Adipocyte (in vitro differentiated cells): ENCODE results near the gene CPM.

Source experiments
- DNase-seq: peaks from one replicate; pipeline ENCODE4 v3.0.0-alpha.2; 2015; ENCODE audit warnings: low read depth
- H3K27me3 ChIP-seq: replicated peaks from 2 replicates; pipeline ENCODE4 v1.7.0; 2013; ENCODE audit warnings: mild to moderate bottlenecking, low read length, moderate library complexity; ENCODE audit not compliant: control insufficient read depth, insufficient read depth
- H3K36me3 ChIP-seq: 2 replicates; pipeline ENCODE4 v1.7.0; 2013; ENCODE audit warnings: low read length, mild to moderate bottlenecking, moderate library complexity; ENCODE audit not compliant: control insufficient read depth, insufficient read depth, severe bottlenecking
- H3K4me1 ChIP-seq: 2 replicates; pipeline ENCODE4 v1.7.0; 2013; ENCODE audit warnings: mild to moderate bottlenecking, low read length, moderate library complexity; ENCODE audit not compliant: control insufficient read depth, insufficient read depth
- H3K4me3 ChIP-seq: 2 replicates; pipeline ENCODE4 v1.7.0; 2013; ENCODE audit warnings: mild to moderate bottlenecking, low read length, moderate library complexity
- H3K9ac ChIP-seq: 2 replicates; pipeline ENCODE4 v1.7.0; 2013; ENCODE audit warnings: mild to moderate bottlenecking, low read length, moderate library complexity
- H3K9me3 ChIP-seq: 2 replicates; pipeline ENCODE4 v1.7.0; 2013; ENCODE audit warnings: mild to moderate bottlenecking, low read length, moderate library complexity; ENCODE audit not compliant: control insufficient read depth

CPM gene

GRCh38 chr12:68888243-68888642, 44.7 kb downstream of the CPM start:
- no peaks in the 10 kb centered on the region for H3K27me3 ChIP-seq
- peaks cover 50% of the 10 kb centered on the region for H3K36me3 ChIP-seq
- peaks cover 23% of the 10 kb centered on the region for H3K4me1 ChIP-seq
- no peak overlapping the region for H3K9ac ChIP-seq
- no peak overlapping the region for H3K4me3 ChIP-seq
- no peaks in the 10 kb centered on the region for H3K9me3 ChIP-seq
- DNase-seq: no peak

- no peaks in the 10 kb centered on the region for H3K9me3 ChIP-seq
- no peaks in the 10 kb centered on the region for H3K27me3 ChIP-seq
- H3K36me3 ChIP-seq: peaks cover 56% of the 10 kb centered on the region
- H3K9ac ChIP-seq: no peak overlapping the region
- H3K4me3 ChIP-seq: no peak overlapping the region
- no peak for DNase-seq
- H3K4me1 ChIP-seq: peaks cover 23% of the 10 kb centered on the region
Observed at GRCh38 chr12:68887641-68888040, 45.3 kb downstream of the CPM start.

- H3K4me3 ChIP-seq: no peak overlapping the region
Observed at GRCh38 chr12:68886636-68887572, 46.1 kb downstream of the CPM start.

GRCh38 chr12:68885381-68885780, 47.6 kb downstream of the CPM start:
- Histone ChIP-seq H3K4me1 (peaks cover 14% of the 10 kb centered on the region), H3K27me3 (no peaks in the 10 kb centered on the region), H3K9me3 (no peaks in the 10 kb centered on the region), H3K36me3 (peaks cover 61% of the 10 kb centered on the region), H3K4me3 (no peak overlapping the region), H3K9ac (no peak overlapping the region)
- no peak for DNase-seq

More at GRCh38 chr12:68886636-68887572, 46.1 kb downstream of the CPM start:
- DNase-seq: no peak
- Histone ChIP-seq H3K27me3 (no peaks in the 10 kb centered on the region), H3K4me1 (peaks cover 23% of the 10 kb centered on the region), H3K36me3 (peaks cover 59% of the 10 kb centered on the region), H3K9me3 (no peaks in the 10 kb centered on the region), H3K9ac (no peak overlapping the region)

- Histone ChIP-seq H3K9me3 (no peaks in the 10 kb centered on the region), H3K4me3 (no peak overlapping the region), H3K9ac (no peak overlapping the region), H3K36me3 (peaks cover 69% of the 10 kb centered on the region), H3K27me3 (no peaks in the 10 kb centered on the region), H3K4me1 (peaks cover 13% of the 10 kb centered on the region)
- DNase-seq: no peak
Observed at GRCh38 chr12:68884251-68884650, 48.7 kb downstream of the CPM start.

- peaks cover 79% of the 10 kb centered on the region for H3K36me3 ChIP-seq
Observed at GRCh38 chr12:68883151-68883550, 49.8 kb downstream of the CPM start.

GRCh38 chr12:68882251-68882964, 50.6 kb downstream of the CPM start:
- H3K4me1 ChIP-seq: peaks cover 9% of the 10 kb centered on the region
- no peak for DNase-seq
- no peaks in the 10 kb centered on the region for H3K27me3 ChIP-seq
- H3K9ac ChIP-seq: no peak overlapping the region
- no peak overlapping the region for H3K4me3 ChIP-seq
- no peaks in the 10 kb centered on the region for H3K9me3 ChIP-seq
- H3K36me3 ChIP-seq: peaks cover 80% of the 10 kb centered on the region

More at GRCh38 chr12:68883151-68883550, 49.8 kb downstream of the CPM start:
- no peaks in the 10 kb centered on the region for H3K9me3 ChIP-seq
- H3K4me3 ChIP-seq: no peak overlapping the region
- H3K4me1 ChIP-seq: peaks cover 13% of the 10 kb centered on the region
- no peak for DNase-seq
- no peak overlapping the region for H3K9ac ChIP-seq
- H3K27me3 ChIP-seq: no peaks in the 10 kb centered on the region

GRCh38 chr12:68880660-68881325, 52.2 kb downstream of the CPM start:
- no peak for DNase-seq
- H3K36me3 ChIP-seq: peaks cover 91% of the 10 kb centered on the region
- H3K4me1 ChIP-seq: peaks cover 7% of the 10 kb centered on the region
- H3K9me3 ChIP-seq: no peaks in the 10 kb centered on the region
- H3K27me3 ChIP-seq: no peaks in the 10 kb centered on the region
- no peak overlapping the region for H3K4me3 ChIP-seq
- H3K9ac ChIP-seq: no peak overlapping the region

GRCh38 chr12:68878846-68879245, 54.1 kb downstream of the CPM start:
- H3K4me3 ChIP-seq: no peak overlapping the region
- H3K9ac ChIP-seq: no peak overlapping the region
- no peaks in the 10 kb centered on the region for H3K9me3 ChIP-seq
- no peak for DNase-seq
- no peaks in the 10 kb centered on the region for H3K27me3 ChIP-seq
- peaks cover 77% of the 10 kb centered on the region for H3K36me3 ChIP-seq
- peaks cover 7% of the 10 kb centered on the region for H3K4me1 ChIP-seq

GRCh38 chr12:68878283-68878682, 54.7 kb downstream of the CPM start:
- Histone ChIP-seq H3K9me3 (no peaks in the 10 kb centered on the region), H3K9ac (no peak overlapping the region), H3K36me3 (peaks cover 74% of the 10 kb centered on the region), H3K4me3 (no peak overlapping the region), H3K4me1 (peaks cover 7% of the 10 kb centered on the region), H3K27me3 (no peaks in the 10 kb centered on the region)
- no peak for DNase-seq

- Histone ChIP-seq H3K36me3 (peaks cover 74% of the 10 kb centered on the region), H3K27me3 (no peaks in the 10 kb centered on the region), H3K9me3 (no peaks in the 10 kb centered on the region), H3K4me1 (peaks cover 7% of the 10 kb centered on the region), H3K4me3 (no peak overlapping the region), H3K9ac (no peak overlapping the region)
- DNase-seq: no peak
Observed at GRCh38 chr12:68877583-68877982, 55.4 kb downstream of the CPM start.
